AG04449 (cell line): Measurements from ENCODE around the gene CCDC149.
A peak's percentile ranks its signal among the peaks of the same experiment; 100 is the strongest.
"Not testable (repeated sequence)": the region's sequence is repeated elsewhere in the genome, so short reads cannot be mapped to it uniquely, and the experiment has no call there.

Experiments
- CTCF ChIA-PET: fragments of 350-600 bp; formaldehyde crosslinking; extraction: SDS; loops from one replicate; lab custom pipeline; 2021; ENCODE audit warnings: antibody characterized with exemption; lab: Yijun Ruan, JAX
- POLR2A ChIA-PET: fragments of 400-600, 350-600 bp; formaldehyde crosslinking; extraction: SDS; loops from one replicate; lab custom pipeline; 2020; ENCODE audit warnings: antibody characterized with exemption, inconsistent platforms; lab: Yijun Ruan, JAX
- DNase-seq: peaks from one replicate; pipeline ENCODE4 v3.0.0-alpha.2; 2010; ENCODE audit warnings: low read depth, low spot score
- H3K4me3 ChIP-seq: 2 replicates; pipeline ENCODE4 v1.5.1; 2011; ENCODE audit warnings: low read depth, mild to moderate bottlenecking, control low read depth, low read length
- CTCF ChIP-seq: IDR thresholded peaks from one replicate; pipeline ENCODE4 v1.5.1; 2011; ENCODE audit warnings: mild to moderate bottlenecking, moderate library complexity, low read length, control low read depth, inconsistent platforms; ENCODE audit not compliant: insufficient read depth; ENCODE audit errors: missing control alignments

Gene CCDC149

GRCh38 chr4:24914460-24914859, 1.6 kb upstream of the CCDC149 start:
- CTCF ChIA-PET: interaction anchor here (0.6 to 1.0 kb wide), 2 partner anchors 193 to 944 kb away, joined by 3 read pairs; no protein-coding TSS in a partner anchor
- POLR2A ChIA-PET: interaction anchor here (0.6 kb wide), 1 partner anchor 18 kb away, joined by 3 read pairs; no protein-coding TSS in a partner anchor
- TF ChIP-seq CTCF: no peak

GRCh38 chr4:24913119-24913485, 260 bp upstream of the CCDC149 start:
- POLR2A ChIA-PET: no interaction called here
- CTCF ChIA-PET: no interaction called here
- H3K4me3 ChIP-seq: peak overlapping the region; percentile 67
- DNase-seq: no peak
- TF ChIP-seq CTCF: no peak

More at GRCh38 chr4:24914460-24914859, 1.6 kb upstream of the CCDC149 start:
- no peak for DNase-seq
- H3K4me3 ChIP-seq: no peak overlapping the region

GRCh38 chr4:24910499-24910898, 2.3 kb downstream of the CCDC149 start:
- H3K4me3 ChIP-seq: no peak overlapping the region
- TF ChIP-seq CTCF: no peak
- POLR2A ChIA-PET: no interaction called here
- DNase-seq: peak; percentile 24
- CTCF ChIA-PET: no interaction called here

GRCh38 chr4:24909606-24910005, 3.2 kb downstream of the CCDC149 start:
- POLR2A ChIA-PET, H3K4me3 ChIP-seq, DNase-seq: not testable (repeated sequence)
- CTCF ChIA-PET: interaction anchor here (0.7 kb wide), 1 partner anchor 12 kb away, joined by 3 read pairs; no protein-coding TSS in a partner anchor

GRCh38 chr4:24897639-24898038, 15.2 kb downstream of the CCDC149 start:
- H3K4me3 ChIP-seq: no peak overlapping the region
- POLR2A ChIA-PET: no interaction called here
- no peak for DNase-seq
- CTCF ChIA-PET: interaction anchor here (0.7 kb wide), 1 partner anchor 12 kb away, joined by 3 read pairs; no protein-coding TSS in a partner anchor
- no peak for TF ChIP-seq CTCF

GRCh38 chr4:24896977-24897376, 15.9 kb downstream of the CCDC149 start:
- POLR2A ChIA-PET: no interaction called here
- no peak overlapping the region for H3K4me3 ChIP-seq
- CTCF ChIA-PET: no interaction called here
- no peak for DNase-seq
- TF ChIP-seq CTCF: no peak

GRCh38 chr4:24896056-24896455, 16.8 kb downstream of the CCDC149 start:
- ChIA-PET CTCF (interaction anchor here (1.2 kb wide), 1 partner anchor 12 kb away, joined by 3 read pairs; no protein-coding TSS in a partner anchor), POLR2A (no interaction called here)
- no peak overlapping the region for H3K4me3 ChIP-seq
- DNase-seq: no peak
- TF ChIP-seq CTCF: no peak
